Stimulated activated CD8-positive, alpha-beta memory T cell treated with anti-CD3 and anti-CD28 coated beads, Interleukin-7, amount 100 ng/mL, for 48 hours (primary cell): ENCODE measurements around the gene KRTAP10-5.
"Not testable (repeated sequence)": the region's sequence is repeated elsewhere in the genome, so short reads cannot be mapped to it uniquely, and the experiment has no call there.

ENCODE experiments used
- DNase-seq, 2 donors: peaks; one replicate each; pipeline ENCODE4 v3.0.0-alpha.2; 2020; ENCODE audit warnings: low read depth in 1 of 2; ENCODE audit errors: extremely low read depth in 1 of 2

The KRTAP10-5 gene

DNA sequence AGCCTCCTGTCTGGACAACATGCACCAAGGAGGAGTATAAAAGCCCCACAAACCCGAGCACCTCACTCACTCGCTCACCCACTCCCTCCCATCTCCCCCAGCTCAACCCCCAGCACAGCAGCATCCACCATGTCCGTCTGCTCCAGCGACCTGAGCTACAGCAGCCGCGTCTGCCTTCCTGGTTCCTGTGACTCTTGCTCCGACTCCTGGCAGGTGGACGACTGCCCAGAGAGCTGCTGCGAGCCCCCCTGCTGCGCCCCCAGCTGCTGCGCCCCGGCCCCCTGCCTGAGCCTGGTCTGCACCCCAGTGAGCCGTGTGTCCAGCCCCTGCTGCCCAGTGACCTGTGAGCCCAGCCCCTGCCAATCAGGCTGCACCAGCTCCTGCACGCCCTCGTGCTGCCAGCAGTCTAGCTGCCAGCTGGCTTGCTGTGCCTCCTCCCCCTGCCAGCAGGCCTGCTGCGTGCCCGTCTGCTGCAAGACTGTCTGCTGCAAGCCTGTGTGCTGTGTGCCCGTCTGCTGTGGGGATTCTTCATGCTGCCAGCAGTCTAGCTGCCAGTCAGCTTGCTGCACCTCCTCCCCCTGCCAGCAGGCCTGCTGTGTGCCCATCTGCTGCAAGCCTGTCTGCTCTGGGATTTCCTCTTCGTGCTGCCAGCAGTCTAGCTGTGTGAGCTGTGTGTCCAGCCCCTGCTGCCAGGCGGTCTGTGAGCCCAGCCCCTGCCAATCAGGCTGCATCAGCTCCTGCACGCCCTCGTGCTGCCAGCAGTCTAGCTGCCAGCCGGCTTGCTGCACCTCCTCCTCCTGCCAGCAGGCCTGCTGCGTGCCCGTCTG lies 6.6 kb downstream of the KRTAP10-5 start, which contains the start of gene KRTAP10-4:
TSS of gene KRTAP10-4 (plus strand) at position 100 of the 827 bp plus-strand sequence. CDS start at position 130, 30 bp downstream.
- DNase-seq = not testable (repeated sequence)

- no peak for DNase-seq
These were observed 7.3 kb downstream of the KRTAP10-5 start for GRCh38 chr21:44572959-44573583.

DNA sequence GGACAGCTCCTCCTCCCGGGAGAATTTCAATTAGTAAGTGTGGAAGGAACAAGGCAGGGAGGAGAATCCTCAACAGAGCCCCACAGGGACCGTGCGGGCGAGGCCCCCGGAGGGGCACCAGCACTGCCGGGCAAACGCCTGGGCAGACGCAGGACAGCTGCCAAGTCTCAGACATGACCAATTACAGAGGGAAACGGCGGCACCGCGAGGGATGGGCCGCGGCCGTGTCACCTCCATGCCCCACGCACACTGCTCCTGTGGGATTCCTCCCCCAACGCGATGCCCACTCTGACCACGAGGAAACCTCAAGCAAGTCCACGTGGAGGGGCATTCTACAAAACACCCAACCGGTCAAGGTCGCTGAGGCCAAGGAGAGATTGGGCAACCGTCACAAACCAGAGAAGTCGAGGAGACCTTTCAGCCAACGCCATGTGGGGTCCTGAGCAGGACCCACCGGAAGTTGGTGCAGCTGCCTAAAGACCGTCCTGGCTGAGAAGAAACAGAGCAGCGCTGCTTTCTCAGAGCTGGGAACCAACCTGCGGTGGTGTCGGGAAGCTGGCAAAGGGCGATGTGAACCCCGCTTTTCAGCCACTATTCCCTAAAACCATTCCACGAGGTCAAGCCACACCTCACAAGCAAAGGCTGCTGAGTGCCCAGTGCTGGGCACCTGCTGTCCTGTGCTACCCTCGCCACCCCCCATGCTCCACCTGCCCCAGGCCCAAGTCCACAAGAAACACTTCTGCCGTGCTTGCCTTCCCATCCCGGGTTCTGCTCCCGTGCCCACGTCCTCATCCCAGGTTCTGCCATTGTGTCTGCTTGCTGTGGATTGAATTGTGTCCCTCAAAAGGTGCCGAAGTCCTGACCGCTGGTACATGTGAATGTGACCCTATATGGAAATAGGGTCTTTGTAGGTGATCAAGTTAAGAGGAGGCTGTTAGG lies 8.3 kb downstream of the KRTAP10-5 start:
- DNase-seq = no peak

DNA sequence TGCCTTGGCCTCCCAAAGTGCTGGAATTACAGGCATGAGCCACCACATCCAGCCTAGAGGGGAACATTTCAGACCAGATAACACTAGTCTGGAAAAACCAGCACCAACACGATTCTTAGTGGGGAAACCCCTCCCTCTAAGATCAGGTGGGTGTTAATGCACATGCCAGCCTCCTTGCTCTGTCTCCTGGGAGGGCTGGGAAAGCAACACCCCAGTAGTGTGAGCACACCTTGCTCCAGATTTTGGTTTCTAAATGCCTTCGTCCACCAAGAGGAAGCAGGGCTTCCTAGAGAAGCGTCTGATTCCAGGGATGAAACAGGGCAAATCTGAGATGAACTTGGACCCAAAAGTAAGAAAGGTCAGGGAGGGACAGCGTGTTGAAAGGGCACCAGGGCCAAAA lies 9.1 kb downstream of the KRTAP10-5 start:
- DNase-seq = no peak

GRCh38 chr21:44569861-44570517 lies 10.4 kb downstream of the KRTAP10-5 start:
- DNase-seq = no peak

- DNase-seq = no peak
These were observed 11.5 kb downstream of the KRTAP10-5 start for GRCh38 chr21:44568667-44569556.

GRCh38 chr21:44568261-44568660 lies 12.1 kb downstream of the KRTAP10-5 start:
- no peak for DNase-seq

DNA sequence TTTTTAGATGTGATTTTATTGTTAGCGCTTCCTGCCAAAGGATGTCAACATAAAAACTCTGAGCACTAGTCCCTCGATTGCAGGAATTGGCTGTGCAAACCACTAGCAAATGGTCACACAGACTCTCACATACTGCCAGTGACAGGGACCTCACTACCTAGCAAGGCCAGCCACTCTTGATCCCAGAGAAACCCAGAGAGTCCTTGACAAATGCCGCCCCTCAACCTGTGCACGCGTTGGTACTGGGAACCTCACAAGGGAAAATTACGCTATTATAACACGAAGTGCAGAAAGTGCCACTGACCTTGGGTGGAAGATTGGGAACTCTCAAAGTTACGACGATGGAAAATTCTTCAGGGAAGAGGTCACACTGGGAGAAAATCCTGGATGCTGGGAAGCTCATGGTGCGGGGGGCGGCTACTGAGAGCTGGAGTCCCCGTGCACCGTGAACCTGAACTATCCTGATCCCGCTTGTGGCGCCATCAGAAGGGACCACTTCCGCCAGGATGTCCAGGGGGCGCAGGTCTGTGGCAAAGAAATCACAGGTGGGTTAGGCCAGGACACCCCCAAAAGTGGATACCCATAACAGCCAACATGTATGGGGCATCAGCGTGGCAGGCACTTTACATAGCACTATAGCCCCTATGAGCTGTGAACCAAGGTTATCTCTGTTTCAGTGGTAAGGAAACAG lies 12.8 kb downstream of the KRTAP10-5 start:
- DNase-seq = no peak

GRCh38 chr21:44566403-44566802 lies 14.0 kb downstream of the KRTAP10-5 start:
- DNase-seq = no peak

DNA sequence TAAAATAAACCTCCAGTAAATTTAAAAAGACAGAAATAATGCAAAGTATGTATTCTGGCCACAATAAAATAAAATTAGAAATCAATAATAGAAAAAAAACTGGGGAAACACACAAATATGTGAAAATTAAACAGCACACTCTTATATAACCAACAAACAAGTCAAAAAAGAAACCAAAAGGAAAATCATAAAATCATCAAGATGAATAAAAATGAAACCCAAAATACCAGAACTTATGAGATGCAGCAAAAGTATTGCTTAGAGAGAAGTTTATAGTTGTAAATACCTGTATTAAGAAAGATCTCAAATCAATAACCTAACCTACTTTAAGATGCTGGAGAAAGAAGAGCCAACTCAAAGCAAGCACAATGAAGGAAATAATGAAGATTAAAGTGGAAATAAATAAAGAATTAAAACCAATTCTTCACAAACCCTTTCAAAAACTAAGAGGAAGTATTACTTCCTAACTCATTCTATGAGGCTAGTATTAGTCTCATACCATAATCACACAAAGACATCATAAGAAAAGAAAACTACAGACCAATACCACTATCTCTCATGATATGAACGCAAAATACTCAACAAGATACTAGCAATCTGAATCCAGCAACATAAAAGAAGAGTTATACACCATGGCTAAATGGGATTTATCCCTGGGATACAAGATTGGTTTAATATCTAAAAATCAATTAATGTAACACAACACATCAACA lies 15.4 kb downstream of the KRTAP10-5 start:
- DNase-seq = no peak

DNA sequence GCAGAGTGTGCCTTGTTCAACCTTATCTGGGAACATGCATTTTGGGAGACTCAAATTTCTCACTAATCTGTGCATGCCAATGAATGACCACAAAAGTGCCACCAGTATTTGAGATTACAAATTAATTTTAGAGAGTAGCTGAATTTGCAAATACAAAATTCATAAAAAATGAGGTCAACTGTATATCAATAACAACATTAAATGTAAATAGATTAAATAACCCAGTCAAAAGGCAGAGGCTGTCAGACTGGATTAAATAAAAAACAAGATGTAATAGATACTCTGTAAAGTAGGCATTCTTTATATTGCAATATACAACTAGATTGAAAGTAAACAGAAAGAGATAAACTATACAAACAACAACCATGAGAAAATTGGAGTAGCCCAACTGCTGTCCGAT lies 16.3 kb downstream of the KRTAP10-5 start:
- no peak for DNase-seq

DNA sequence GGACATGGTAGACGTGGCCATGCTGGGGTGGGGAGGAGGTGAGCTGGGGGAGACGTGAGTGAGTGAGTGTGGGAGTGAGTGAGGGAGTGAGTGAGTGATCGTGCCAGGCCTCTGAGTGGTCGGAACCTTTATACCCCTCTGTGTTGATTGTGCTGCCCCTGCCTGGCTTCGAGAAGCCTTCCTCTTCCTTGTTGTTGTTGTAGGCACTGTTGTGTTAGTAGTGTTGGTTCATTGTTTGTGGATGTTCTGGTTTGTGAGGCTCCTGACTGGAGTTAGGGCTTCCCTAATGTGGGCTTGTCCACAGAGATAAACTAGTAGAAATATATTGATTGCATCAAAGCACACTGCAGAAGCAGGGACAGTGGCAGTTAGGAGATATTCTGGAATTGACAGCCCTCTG lies 21.7 kb downstream of the KRTAP10-5 start, which contains the start of gene KRTAP10-3:
TSS of gene KRTAP10-3 (minus strand) at position 101 of the 400 bp plus-strand sequence. CDS start at position 21, 80 bp downstream.
- no peak for DNase-seq

- DNase-seq = not testable (repeated sequence)
These were observed 22.1 kb downstream of the KRTAP10-5 start for GRCh38 chr21:44558329-44558675.

- no peak for DNase-seq
These were observed 22.7 kb downstream of the KRTAP10-5 start for GRCh38 chr21:44557491-44558328.

GRCh38 chr21:44556879-44557278 lies 23.5 kb downstream of the KRTAP10-5 start:
- DNase-seq = no peak

DNA sequence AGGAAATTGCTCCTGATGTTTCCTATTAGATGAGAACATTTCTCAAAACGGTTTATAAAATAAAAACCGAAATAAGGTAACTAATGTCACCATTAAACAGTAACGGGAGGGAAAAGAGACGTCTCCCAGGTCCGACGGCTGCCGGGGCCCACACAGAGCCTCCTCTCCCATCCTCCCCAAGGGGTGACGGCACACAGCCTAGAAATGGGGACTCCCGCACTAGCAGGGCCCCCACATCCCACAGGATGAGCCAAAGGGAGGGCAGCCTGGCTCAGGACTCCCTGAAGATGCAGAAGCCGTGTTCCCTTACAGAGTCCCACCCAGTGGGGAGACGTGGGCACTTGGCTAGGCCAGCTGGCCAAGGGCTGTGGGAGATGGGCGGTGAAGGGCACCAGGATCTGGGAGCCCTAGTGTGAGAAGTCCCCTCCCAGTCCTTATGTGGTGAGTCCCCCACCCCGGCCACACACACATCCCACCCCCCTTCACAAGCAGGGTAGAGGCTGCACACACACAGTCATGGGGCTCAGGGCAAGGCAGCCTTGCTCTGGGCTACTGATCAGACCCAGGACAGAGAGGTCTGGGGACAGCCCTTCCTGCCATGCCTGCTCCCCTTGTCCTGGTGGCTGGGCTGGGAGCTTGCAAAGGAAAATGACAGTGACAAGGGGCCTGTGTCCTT lies 25.1 kb downstream of the KRTAP10-5 start:
- DNase-seq = no peak

DNA sequence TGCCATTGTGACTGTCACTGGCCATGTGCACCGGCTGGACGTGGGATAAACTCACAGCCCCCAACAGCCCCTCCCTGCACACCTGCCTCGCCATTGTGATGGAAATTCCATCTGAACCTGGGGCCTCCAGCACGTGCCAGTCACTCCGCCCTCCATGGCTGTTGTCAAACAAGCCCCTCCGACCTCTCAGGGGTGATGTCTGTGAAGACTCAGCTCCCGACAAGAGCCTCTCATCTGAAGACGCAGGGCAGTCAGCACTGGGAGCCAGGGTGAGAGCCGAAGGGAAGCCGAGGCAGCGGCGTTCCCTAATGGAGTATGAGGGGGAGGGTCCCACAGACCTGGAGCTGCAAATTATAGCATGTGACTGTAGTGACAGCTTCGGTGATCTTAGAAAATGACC lies 27.7 kb downstream of the KRTAP10-5 start:
- no peak for DNase-seq
